Fibroblast of upper back skin (primary cell): ENCODE results near the gene NID2.
A peak's percentile ranks its signal among the peaks of the same experiment; 100 is the strongest.

Source experiments
- DNase-seq: peaks from one replicate; pipeline ENCODE4 v3.0.0-alpha.2; 2013

NID2 gene

GRCh38 chr14:52080158-52080800 is 11.4 kb upstream of the NID2 start:
- peak; percentile 69 for DNase-seq

- DNase-seq = peak; percentile 80
These were observed 10.5 kb upstream of the NID2 start for GRCh38 chr14:52079239-52079959.

GRCh38 chr14:52078721-52079120 is 9.9 kb upstream of the NID2 start:
- no peak for DNase-seq

- no peak for DNase-seq
These were observed 9.3 kb upstream of the NID2 start for GRCh38 chr14:52078095-52078531.

- no peak for DNase-seq
These were observed 8.6 kb upstream of the NID2 start for GRCh38 chr14:52077256-52077979.

GRCh38 chr14:52076334-52076733 is 7.5 kb upstream of the NID2 start:
- DNase-seq = no peak

GRCh38 chr14:52075371-52075770 is 6.5 kb upstream of the NID2 start:
- DNase-seq = no peak

- DNase-seq = peak; percentile 54
These were observed 4.4 kb upstream of the NID2 start for GRCh38 chr14:52073251-52073650.

- DNase-seq = no peak
These were observed 3.5 kb upstream of the NID2 start for GRCh38 chr14:52072266-52072780.

GRCh38 chr14:52071675-52072074 is 2.8 kb upstream of the NID2 start:
- peak; percentile 69 for DNase-seq

- DNase-seq = no peak
These were observed 1.2 kb upstream of the NID2 start for GRCh38 chr14:52070051-52070431.

GRCh38 chr14:52069307-52070050 is 620 bp upstream of the NID2 start:
- peak; percentile 50 for DNase-seq

- no peak for DNase-seq
These were observed 815 bp downstream of the NID2 start for GRCh38 chr14:52067873-52068614.

GRCh38 chr14:52064174-52064573 is 4.7 kb downstream of the NID2 start:
- no peak for DNase-seq

- peak; percentile 64 for DNase-seq
These were observed 5.8 kb downstream of the NID2 start for GRCh38 chr14:52063052-52063462.

GRCh38 chr14:52061890-52062289 is 7.0 kb downstream of the NID2 start:
- no peak for DNase-seq

GRCh38 chr14:52061390-52061789 is 7.5 kb downstream of the NID2 start:
- no peak for DNase-seq

GRCh38 chr14:52060080-52060479 is 8.8 kb downstream of the NID2 start:
- no peak for DNase-seq

- no peak for DNase-seq
These were observed 9.2 kb downstream of the NID2 start for GRCh38 chr14:52059649-52060048.

GRCh38 chr14:52058341-52058740 is 10.5 kb downstream of the NID2 start:
- no peak for DNase-seq

GRCh38 chr14:52055167-52055566 is 13.7 kb downstream of the NID2 start:
- DNase-seq = no peak

- DNase-seq = no peak
These were observed 14.2 kb downstream of the NID2 start for GRCh38 chr14:52054678-52055077.
